Right lobe of liver (tissue), 4 donors: ENCODE measurements around the gene NCOA6.

Experiments
- POLR2A ChIP-seq: fragments of 450-650 bp; IDR thresholded peaks from one replicate; pipeline ENCODE4 v1.6.1; 2017; ENCODE audit warnings: antibody characterized with exemption, mild to moderate bottlenecking
- TF ChIP-seq, protein P1 (sequence below), 4 donors: fragments of 200-600 bp in 3 of 4; fragments of 450-650 bp in 1 of 4; IDR thresholded peaks; one replicate each; pipeline versions ENCODE4 v1.5.1 to v1.8.0; 2016 to 2022; ENCODE audit warnings: antibody characterized with exemption in 4 of 4, mild to moderate bottlenecking in 2 of 4
- donor health status: DM: no; HTN: no; CAD: no.
- donor health status: DM: no; HTN: no; CAD: no.
- donor health status: DM: no; HTN: yes; CAD: no.

DNA sequence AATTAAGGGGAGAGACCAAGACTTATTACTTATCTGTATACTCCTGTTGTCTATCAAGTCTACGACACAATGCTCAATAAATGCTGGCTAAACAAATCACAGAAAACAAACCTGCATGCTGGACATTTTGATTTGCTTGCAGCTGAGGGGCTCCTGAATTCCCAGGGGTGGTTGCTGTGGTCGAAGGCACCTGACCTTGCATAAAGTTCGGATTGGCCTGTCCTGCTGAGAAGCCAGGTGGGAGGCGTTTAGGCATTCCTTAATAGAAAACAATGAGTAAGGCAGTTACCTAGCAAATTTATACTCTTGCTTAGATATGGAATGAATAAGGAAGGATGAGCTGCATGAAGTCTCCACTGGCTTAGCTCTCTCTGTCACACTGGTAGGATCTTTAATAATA lies 70.8 kb downstream of the NCOA6 start:
- TF ChIP-seq, protein P1, sequence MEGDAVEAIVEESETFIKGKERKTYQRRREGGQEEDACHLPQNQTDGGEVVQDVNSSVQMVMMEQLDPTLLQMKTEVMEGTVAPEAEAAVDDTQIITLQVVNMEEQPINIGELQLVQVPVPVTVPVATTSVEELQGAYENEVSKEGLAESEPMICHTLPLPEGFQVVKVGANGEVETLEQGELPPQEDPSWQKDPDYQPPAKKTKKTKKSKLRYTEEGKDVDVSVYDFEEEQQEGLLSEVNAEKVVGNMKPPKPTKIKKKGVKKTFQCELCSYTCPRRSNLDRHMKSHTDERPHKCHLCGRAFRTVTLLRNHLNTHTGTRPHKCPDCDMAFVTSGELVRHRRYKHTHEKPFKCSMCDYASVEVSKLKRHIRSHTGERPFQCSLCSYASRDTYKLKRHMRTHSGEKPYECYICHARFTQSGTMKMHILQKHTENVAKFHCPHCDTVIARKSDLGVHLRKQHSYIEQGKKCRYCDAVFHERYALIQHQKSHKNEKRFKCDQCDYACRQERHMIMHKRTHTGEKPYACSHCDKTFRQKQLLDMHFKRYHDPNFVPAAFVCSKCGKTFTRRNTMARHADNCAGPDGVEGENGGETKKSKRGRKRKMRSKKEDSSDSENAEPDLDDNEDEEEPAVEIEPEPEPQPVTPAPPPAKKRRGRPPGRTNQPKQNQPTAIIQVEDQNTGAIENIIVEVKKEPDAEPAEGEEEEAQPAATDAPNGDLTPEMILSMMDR (IDR thresholded peaks at IDR 0.05): no peak
- TF ChIP-seq POLR2A: no peak
